ENCODE results near the gene FGF11. TPM values are rescaled to one million over a fixed set of nuclear protein-coding genes. Genes with fewer than 3 reads are reported as not detected.

FGF11 gene
- total and polyA plus RNA-seq, 8 donors = 0.97 to 2.8 (median 2.3) TPM

- H3K27ac ChIP-seq = no peak within 1 kb of the TSS
- intact Hi-C loops (cut with DNase I) = no loop called here
- DNase-seq (peak in 2 of 4 donors; percentile 81 to 96), ATAC-seq (peak; percentile 96)
- TF ChIP-seq CTCF (IDR thresholded peaks at IDR 0.05) = no peak
- H3K36me3 ChIP-seq = no peaks in the 10 kb centered on the region
- H3K9me3 ChIP-seq = no peaks in the 10 kb centered on the region
- peaks cover 15 to 77% of the 10 kb centered on the region in 2 donors for H3K27me3 ChIP-seq
- H3K4me3 ChIP-seq = peak within 1 kb of the TSS; percentile 33 to 50
- peaks cover 12 to 27% of the 10 kb centered on the region in 2 donors for H3K4me1 ChIP-seq
These were observed 5.6 kb downstream of the FGF11 start, which contains the start of gene CHRNB1 for GRCh38 chr17:7444682-7445618. TSS of gene CHRNB1 (plus strand) at chr17:7445061. CDS start at chr17:7445128, 67 bp downstream.

GRCh38 chr17:7445619-7445968 lies 6.3 kb downstream of the FGF11 start:
- no peaks in the 10 kb centered on the region for H3K36me3 ChIP-seq
- DNase-seq (no peak), ATAC-seq (peak; percentile 63)
- peak overlapping the region; percentile 33 to 50 for H3K4me3 ChIP-seq
- peaks cover 9 to 71% of the 10 kb centered on the region in 2 donors for H3K27me3 ChIP-seq
- H3K27ac ChIP-seq = no peak overlapping the region
- peaks cover 5 to 20% of the 10 kb centered on the region in 2 donors for H3K4me1 ChIP-seq
- intact Hi-C loops (cut with DNase I) = no loop called here
- TF ChIP-seq CTCF (IDR thresholded peaks at IDR 0.05) = no peak
- H3K9me3 ChIP-seq = no peaks in the 10 kb centered on the region

- DNase-seq = no peak
- H3K27me3 ChIP-seq = peaks cover 8 to 48% of the 10 kb centered on the region in 2 donors
- no peak overlapping the region for H3K27ac ChIP-seq
- no peak for ATAC-seq
- TF ChIP-seq CTCF (IDR thresholded peaks at IDR 0.05) = no peak
- no peaks in the 10 kb centered on the region for H3K36me3 ChIP-seq
- no peaks in the 10 kb centered on the region for H3K9me3 ChIP-seq
- intact Hi-C loops (cut with DNase I) = no loop called here
- H3K4me3 ChIP-seq = no peak overlapping the region
- peaks cover 3 to 18% of the 10 kb centered on the region in 2 donors for H3K4me1 ChIP-seq
These were observed 9.1 kb downstream of the FGF11 start for GRCh38 chr17:7448461-7448860.

- ATAC-seq (no peak), DNase-seq (no peak)
- peaks cover 4 to 27% of the 10 kb centered on the region in 2 donors for H3K36me3 ChIP-seq
- intact Hi-C loops (cut with DNase I) = no loop called here
- TF ChIP-seq CTCF (IDR thresholded peaks at IDR 0.05) = no peak
- H3K27me3 ChIP-seq = no peaks in the 10 kb centered on the region
- H3K27ac ChIP-seq = no peak overlapping the region
- no peaks in the 10 kb centered on the region for H3K9me3 ChIP-seq
- no peak overlapping the region for H3K4me3 ChIP-seq
- H3K4me1 ChIP-seq = peaks cover 4 to 15% of the 10 kb centered on the region in 2 donors
These were observed 20.7 kb downstream of the FGF11 start for GRCh38 chr17:7459961-7460545.

Data from left lung (tissue), 10 donors.